SH-SY5Y (cell line): ENCODE measurements around the gene HAUS5.

Source experiments
- GATA2 ChIP-seq: IDR thresholded peaks from 2 replicates; pipeline ENCODE4 v1.6.1; 2011; ENCODE audit warnings: mild to moderate bottlenecking, low read depth, low read length
- GATA3 ChIP-seq: IDR thresholded peaks from 2 replicates; pipeline ENCODE4 v1.6.1; 2011; ENCODE audit warnings: low read depth, mild to moderate bottlenecking, low read length, moderate library complexity

DNA sequence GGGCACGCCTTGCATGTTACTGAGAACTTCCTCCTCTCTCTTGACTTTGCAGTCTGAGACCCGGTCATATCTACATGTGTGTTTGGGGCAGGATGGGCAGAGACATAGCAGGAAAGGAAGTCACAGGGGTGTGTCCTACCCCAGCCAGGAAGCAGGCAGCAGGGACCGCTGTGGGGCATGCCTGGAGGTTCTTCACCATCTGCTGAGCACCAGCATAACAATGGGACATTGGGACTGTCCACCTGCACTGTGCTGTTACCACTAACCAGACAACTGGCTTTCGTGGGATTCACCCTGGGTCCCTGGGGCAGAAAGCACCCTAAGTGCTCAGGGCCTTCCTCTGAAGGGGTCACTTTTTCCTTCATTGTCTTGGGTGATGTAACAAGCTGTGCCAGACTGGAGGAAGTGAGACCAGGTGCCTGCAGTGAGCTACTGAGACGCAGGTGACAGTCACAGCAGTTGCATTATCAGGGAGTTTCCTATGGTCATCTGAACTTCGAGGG is 2.6 kb upstream of the HAUS5 start:
- TF ChIP-seq GATA2, result no peak
- no peak for TF ChIP-seq GATA3
